Parathyroid adenoma (tissue), 2 donors: Measurements from ENCODE around the gene PCYOX1L.

ENCODE experiments used
- H2AFZ ChIP-seq: fragments of 300-600 bp; sonication (generic); one replicate; pipeline ENCODE4 v1.7.0; 2017; ENCODE audit warnings: antibody characterized with exemption, mild to moderate bottlenecking
- H3K27ac ChIP-seq: fragments of 300-600 bp; sonication (generic); one replicate; pipeline ENCODE4 v1.7.0; 2017
- H3K27me3 ChIP-seq: fragments of 300-600 bp; sonication (generic); one replicate; pipeline ENCODE4 v1.7.0; 2017; ENCODE audit warnings: low read length; ENCODE audit not compliant: control insufficient read depth, insufficient read depth
- H3K36me3 ChIP-seq: fragments of 300-600 bp; sonication (generic); one replicate; pipeline ENCODE4 v1.7.0; 2017; ENCODE audit warnings: low read length; ENCODE audit not compliant: control insufficient read depth, insufficient read depth
- H3K4me1 ChIP-seq: fragments of 300-600 bp; sonication (generic); one replicate; pipeline ENCODE4 v1.7.0; 2017; ENCODE audit warnings: control low read depth
- H3K4me2 ChIP-seq: fragments of 300-600 bp; sonication (generic); one replicate; pipeline ENCODE4 v1.7.0; 2017; ENCODE audit warnings: low read length
- H3K4me3 ChIP-seq: fragments of 300-600 bp; sonication (generic); one replicate; pipeline ENCODE4 v1.7.0; 2017; ENCODE audit warnings: low read depth, low read length
- H3K79me2 ChIP-seq: fragments of 300-600 bp; sonication (generic); one replicate; pipeline ENCODE4 v1.7.0; 2017; ENCODE audit warnings: control low read depth
- H3K9ac ChIP-seq: fragments of 300-600 bp; sonication (generic); one replicate; pipeline ENCODE4 v1.7.0; 2017; ENCODE audit warnings: mild to moderate bottlenecking
- H3K9me3 ChIP-seq: fragments of 300-600 bp; sonication (generic); one replicate; pipeline ENCODE4 v1.7.0; 2017; ENCODE audit warnings: low read length; ENCODE audit not compliant: control insufficient read depth
- TF ChIP-seq, protein P1 (sequence below): fragments of 300-600 bp; sonication (generic); IDR thresholded peaks from one replicate; pipeline ENCODE4 v1.7.0; 2017; ENCODE audit warnings: antibody characterized with exemption, mild to moderate bottlenecking
- donor health status: primary hyperparathyroidism.

Gene PCYOX1L

DNA sequence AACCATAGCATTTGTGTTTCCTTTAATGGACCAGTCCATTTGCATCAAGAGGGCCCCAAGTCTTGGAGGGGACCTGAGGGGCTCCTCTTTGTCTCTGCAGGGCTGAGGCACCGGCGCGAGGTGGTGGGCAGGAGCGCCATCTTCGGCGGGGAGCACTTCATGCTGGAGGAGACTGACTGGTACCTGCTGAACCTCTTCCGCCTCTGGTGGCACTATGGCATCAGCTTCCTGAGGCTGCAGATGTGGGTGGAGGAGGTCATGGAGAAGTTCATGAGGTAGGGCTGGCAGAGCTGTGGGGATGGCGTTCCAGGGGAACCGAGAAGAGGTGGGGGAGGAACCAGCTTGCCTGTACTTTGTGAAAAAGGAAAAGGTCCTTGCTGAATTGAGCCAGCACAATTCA lies 6.1 kb downstream of the PCYOX1L start:
- H3K9me3 ChIP-seq = no peaks in the 10 kb centered on the region
- no peaks in the 10 kb centered on the region for H3K79me2 ChIP-seq
- TF ChIP-seq, protein P1, sequence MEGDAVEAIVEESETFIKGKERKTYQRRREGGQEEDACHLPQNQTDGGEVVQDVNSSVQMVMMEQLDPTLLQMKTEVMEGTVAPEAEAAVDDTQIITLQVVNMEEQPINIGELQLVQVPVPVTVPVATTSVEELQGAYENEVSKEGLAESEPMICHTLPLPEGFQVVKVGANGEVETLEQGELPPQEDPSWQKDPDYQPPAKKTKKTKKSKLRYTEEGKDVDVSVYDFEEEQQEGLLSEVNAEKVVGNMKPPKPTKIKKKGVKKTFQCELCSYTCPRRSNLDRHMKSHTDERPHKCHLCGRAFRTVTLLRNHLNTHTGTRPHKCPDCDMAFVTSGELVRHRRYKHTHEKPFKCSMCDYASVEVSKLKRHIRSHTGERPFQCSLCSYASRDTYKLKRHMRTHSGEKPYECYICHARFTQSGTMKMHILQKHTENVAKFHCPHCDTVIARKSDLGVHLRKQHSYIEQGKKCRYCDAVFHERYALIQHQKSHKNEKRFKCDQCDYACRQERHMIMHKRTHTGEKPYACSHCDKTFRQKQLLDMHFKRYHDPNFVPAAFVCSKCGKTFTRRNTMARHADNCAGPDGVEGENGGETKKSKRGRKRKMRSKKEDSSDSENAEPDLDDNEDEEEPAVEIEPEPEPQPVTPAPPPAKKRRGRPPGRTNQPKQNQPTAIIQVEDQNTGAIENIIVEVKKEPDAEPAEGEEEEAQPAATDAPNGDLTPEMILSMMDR = no peak
- no peak overlapping the region for H3K4me3 ChIP-seq
- no peaks in the 10 kb centered on the region for H3K36me3 ChIP-seq
- no peak overlapping the region for H3K9ac ChIP-seq
- H2AFZ ChIP-seq = no peak overlapping the region
- H3K27ac ChIP-seq = no peak overlapping the region
- peaks cover 3% of the 10 kb centered on the region for H3K4me1 ChIP-seq
- no peak overlapping the region for H3K4me2 ChIP-seq
- no peaks in the 10 kb centered on the region for H3K27me3 ChIP-seq

DNA sequence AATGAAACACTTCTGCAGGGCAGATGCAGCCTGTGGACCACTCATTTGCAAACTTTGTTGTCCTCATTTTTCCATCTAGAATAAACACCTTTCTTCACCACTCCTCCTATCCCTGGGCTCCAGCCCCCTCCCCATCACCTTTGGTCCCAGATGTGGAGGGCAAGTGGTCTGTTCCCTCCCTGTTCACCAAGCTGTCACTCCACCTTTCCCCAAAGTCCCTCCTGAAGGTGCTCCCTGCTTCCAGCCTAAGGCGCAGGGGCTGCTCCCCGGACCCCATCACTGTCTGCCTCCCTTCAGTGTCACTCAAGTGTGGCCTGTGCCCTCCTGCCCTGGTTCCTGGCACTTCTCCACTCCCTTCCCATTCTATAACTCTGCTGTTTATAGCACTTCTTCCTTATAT lies 6.9 kb downstream of the PCYOX1L start:
- Histone ChIP-seq H3K36me3 (no peaks in the 10 kb centered on the region), H3K79me2 (no peaks in the 10 kb centered on the region), H3K27ac (no peak overlapping the region), H3K9ac (no peak overlapping the region), H3K9me3 (no peaks in the 10 kb centered on the region), H3K27me3 (no peaks in the 10 kb centered on the region), H3K4me3 (no peak overlapping the region), H3K4me1 (no peaks in the 10 kb centered on the region), H3K4me2 (no peak overlapping the region), H2AFZ (no peak overlapping the region)
- TF ChIP-seq, protein P1 = no peak

DNA sequence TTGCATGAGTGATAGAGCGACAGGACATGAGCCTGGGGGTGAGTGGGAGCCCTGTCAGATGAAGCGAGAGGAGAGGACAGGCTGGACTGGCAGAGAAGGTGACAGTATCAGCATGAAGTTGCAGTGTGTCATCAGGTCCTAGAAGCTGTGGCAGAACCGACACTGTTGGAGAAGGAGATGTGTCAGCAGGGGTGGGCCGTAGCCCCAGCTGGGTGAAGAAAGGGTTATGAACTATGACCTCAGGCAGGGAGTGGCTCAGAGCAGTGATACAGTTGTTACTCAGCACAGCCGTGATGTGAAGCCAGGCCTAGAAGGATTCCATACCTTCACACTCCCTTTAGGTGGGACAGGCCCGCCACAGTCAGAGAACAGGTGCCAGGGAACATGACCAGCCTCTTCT lies 7.6 kb downstream of the PCYOX1L start:
- Histone ChIP-seq H2AFZ (no peak overlapping the region), H3K79me2 (no peaks in the 10 kb centered on the region), H3K9ac (no peak overlapping the region), H3K27me3 (no peaks in the 10 kb centered on the region), H3K36me3 (no peaks in the 10 kb centered on the region), H3K27ac (no peak overlapping the region), H3K4me1 (peaks cover 1% of the 10 kb centered on the region), H3K4me3 (no peak overlapping the region), H3K9me3 (no peaks in the 10 kb centered on the region), H3K4me2 (no peak overlapping the region)
- TF ChIP-seq, protein P1 = no peak

DNA sequence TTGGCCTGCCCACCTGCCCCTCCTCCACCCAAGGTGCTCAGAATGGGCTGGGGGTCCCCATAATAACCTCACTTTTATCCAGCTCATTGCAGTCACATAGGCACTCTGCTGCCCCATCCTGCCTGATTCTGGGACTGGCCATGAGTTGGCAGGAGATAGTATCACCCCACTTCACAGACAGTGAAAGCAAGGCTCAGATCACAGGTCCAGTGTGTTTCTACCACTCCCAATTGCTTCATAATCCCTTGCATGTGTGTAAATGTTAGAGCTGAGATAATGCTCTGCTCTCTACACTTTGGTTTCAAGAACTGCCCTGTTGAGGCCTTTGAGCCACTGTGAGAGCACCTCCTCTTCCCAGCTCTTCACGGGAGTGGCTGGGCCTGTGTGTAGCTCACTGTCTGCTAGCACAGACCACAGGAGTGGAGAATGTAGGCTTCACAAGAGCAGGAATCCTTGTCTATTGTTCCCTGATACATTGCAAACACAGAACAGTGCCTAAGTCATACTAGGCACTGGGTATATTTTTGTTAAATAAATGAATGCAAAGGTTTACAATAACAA lies 8.4 kb downstream of the PCYOX1L start:
- H3K27ac ChIP-seq = no peak overlapping the region

More for the DNA sequence above, 8.4 kb downstream of the PCYOX1L start:
- H3K27me3 ChIP-seq = no peaks in the 10 kb centered on the region
- H3K79me2 ChIP-seq = no peaks in the 10 kb centered on the region
- no peak overlapping the region for H2AFZ ChIP-seq
- H3K9me3 ChIP-seq = no peaks in the 10 kb centered on the region
- no peak overlapping the region for H3K4me3 ChIP-seq
- TF ChIP-seq, protein P1 = no peak
- H3K4me2 ChIP-seq = no peak overlapping the region
- peaks cover 10% of the 10 kb centered on the region for H3K4me1 ChIP-seq
- no peaks in the 10 kb centered on the region for H3K36me3 ChIP-seq
- no peak overlapping the region for H3K9ac ChIP-seq
